Neural progenitor cell (in vitro differentiated cells): Measurements from ENCODE around the gene PRRG1. TPM values are rescaled to one million over a fixed set of nuclear protein-coding genes. Genes with fewer than 3 reads are reported as not detected.

Experiments used
- DNase-seq: peaks from one replicate; pipeline ENCODE4 v3.0.0-alpha.2; 2016; ENCODE audit warnings: low spot score
- H2AFZ ChIP-seq: fragments of 200-600 bp; sonication (generic); replicated peaks from 2 replicates; pipeline ENCODE4 v1.6.1; 2016; ENCODE audit warnings: antibody characterized with exemption
- H3F3A ChIP-seq: fragments of 200-600 bp; sonication (generic); 2 replicates; pipeline ENCODE4 v1.6.1; 2016; ENCODE audit warnings: antibody characterized with exemption, low read depth
- H3K27ac ChIP-seq: fragments of 200-600 bp; sonication (generic); 2 replicates; pipeline ENCODE4 v1.5.1; 2016; ENCODE audit warnings: mild to moderate bottlenecking
- H3K27me3 ChIP-seq: fragments of 200-600 bp; sonication (generic); 2 replicates; pipeline ENCODE4 v1.6.1; 2016; ENCODE audit warnings: mild to moderate bottlenecking, moderate library complexity
- H3K36me3 ChIP-seq: fragments of 200-600 bp; sonication (generic); 2 replicates; pipeline ENCODE4 v1.5.1; 2016
- H3K4me1 ChIP-seq: fragments of 200-600 bp; sonication (generic); 2 replicates; pipeline ENCODE4 v1.6.1; 2016; ENCODE audit warnings: mixed run types
- H3K4me2 ChIP-seq: fragments of 200-600 bp; sonication (generic); 2 replicates; pipeline ENCODE4 v1.6.1; 2016
- H3K4me3 ChIP-seq: fragments of 200-600 bp; sonication (generic); 2 replicates; pipeline ENCODE4 v1.5.1; 2016
- H3K79me2 ChIP-seq: fragments of 200-600 bp; sonication (generic); 2 replicates; pipeline ENCODE4 v1.6.1; 2016; ENCODE audit warnings: low read depth
- H3K9ac ChIP-seq: fragments of 200-600 bp; sonication (generic); 2 replicates; pipeline ENCODE4 v1.6.1; 2016
- H3K9me3 ChIP-seq: fragments of 200-600 bp; sonication (generic); 2 replicates; pipeline ENCODE4 v1.5.1; 2016; ENCODE audit warnings: low read depth
- H4K20me1 ChIP-seq: fragments of 200-600 bp; sonication (generic); 2 replicates; pipeline ENCODE4 v1.6.1; 2016; ENCODE audit warnings: low read depth
- H3K27ac Mint-ChIP-seq: 3 replicates; pipeline ENCODE4 v1.8.0; 2021; ENCODE audit warnings: mixed read lengths
- H3K27me3 Mint-ChIP-seq: 2 replicates; pipeline ENCODE4 v1.8.0; 2022; ENCODE audit warnings: low read depth, mild to moderate bottlenecking, inconsistent platforms, moderate library complexity, mixed read lengths; ENCODE audit not compliant: insufficient read depth
- H3K36me3 Mint-ChIP-seq: 3 replicates; pipeline ENCODE4 v1.8.0; 2021; ENCODE audit warnings: mixed read lengths
- H3K4me1 Mint-ChIP-seq: 3 replicates; pipeline ENCODE4 v1.8.0; 2021; ENCODE audit warnings: mixed read lengths
- H3K4me3 Mint-ChIP-seq: 3 replicates; pipeline ENCODE4 v1.8.0; 2021; ENCODE audit warnings: mild to moderate bottlenecking, moderate library complexity, mixed read lengths
- H3K9me3 Mint-ChIP-seq: 3 replicates; pipeline ENCODE4 v1.8.0; 2020; ENCODE audit warnings: mixed read lengths
- EZH2 ChIP-seq: fragments of 200-600 bp; sonication (generic); IDR thresholded peaks from 2 replicates; pipeline ENCODE4 v1.6.1; 2017; ENCODE audit warnings: antibody characterized with exemption, mild to moderate bottlenecking, moderate library complexity
- EZH2phosphoT487 ChIP-seq: fragments of 200-600 bp; sonication (generic); IDR thresholded peaks from 2 replicates; pipeline ENCODE4 v1.6.1; 2017; ENCODE audit warnings: antibody characterized with exemption
- total RNA-seq: library from RNA; depleted of rRNA; stranded (reverse); fragments of >200 nt; gene quantifications from 2 replicates; pipeline ENCODE4 v1.2.3, GENCODE V29; 2015; ENCODE audit warnings: low replicate concordance
- TF ChIP-seq, protein P1 (sequence below): fragments of 200-600 bp; sonication (generic); IDR thresholded peaks from 2 replicates; pipeline ENCODE4 v1.5.1; 2017; ENCODE audit warnings: antibody characterized with exemption, mild to moderate bottlenecking

Gene PRRG1
- total RNA-seq, 1 donor from 2014 or later, result 8.7 TPM

DNA sequence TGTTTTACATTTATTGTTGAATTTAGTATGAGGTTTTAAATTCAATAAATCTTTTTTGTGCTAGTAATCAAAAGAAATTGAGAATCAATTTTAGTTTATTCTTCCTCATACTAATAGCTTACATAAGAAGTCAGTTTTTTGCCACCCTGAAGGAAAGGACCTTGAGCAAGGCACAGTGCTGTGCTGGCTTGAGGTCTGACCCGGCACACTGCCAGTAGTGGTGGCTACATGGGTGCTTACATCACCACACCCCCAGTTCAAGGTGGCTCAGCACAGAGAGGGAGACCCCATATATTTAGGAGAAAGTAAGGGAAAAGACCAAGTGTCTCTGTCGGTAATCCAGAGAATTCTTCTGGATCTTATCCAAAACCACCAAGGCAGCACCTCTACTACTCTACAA is 136.3 kb downstream of the PRRG1 start:
- no peaks in the 10 kb centered on the region for H3K4me1 Mint-ChIP-seq
- Histone ChIP-seq H3K79me2 (no peaks in the 10 kb centered on the region), H3K27me3 (no peaks in the 10 kb centered on the region), H2AFZ (no peak overlapping the region), H3K4me3 (no peak overlapping the region), H3K36me3 (no peaks in the 10 kb centered on the region), H3K27ac (no peak overlapping the region), H3K4me2 (no peak overlapping the region), H3K9me3 (no peaks in the 10 kb centered on the region), H3K4me1 (peaks cover 4% of the 10 kb centered on the region), H3K9ac (no peak overlapping the region), H3F3A (no peaks in the 10 kb centered on the region), H4K20me1 (no peaks in the 10 kb centered on the region)
- peaks cover 4% of the 10 kb centered on the region for H3K27me3 Mint-ChIP-seq
- DNase-seq, result no peak
- H3K27ac Mint-ChIP-seq, result no peak overlapping the region
- peaks cover 2% of the 10 kb centered on the region for H3K9me3 Mint-ChIP-seq
- TF ChIP-seq EZH2phosphoT487 (no peak), EZH2 (no peak)
- TF ChIP-seq, protein P1, sequence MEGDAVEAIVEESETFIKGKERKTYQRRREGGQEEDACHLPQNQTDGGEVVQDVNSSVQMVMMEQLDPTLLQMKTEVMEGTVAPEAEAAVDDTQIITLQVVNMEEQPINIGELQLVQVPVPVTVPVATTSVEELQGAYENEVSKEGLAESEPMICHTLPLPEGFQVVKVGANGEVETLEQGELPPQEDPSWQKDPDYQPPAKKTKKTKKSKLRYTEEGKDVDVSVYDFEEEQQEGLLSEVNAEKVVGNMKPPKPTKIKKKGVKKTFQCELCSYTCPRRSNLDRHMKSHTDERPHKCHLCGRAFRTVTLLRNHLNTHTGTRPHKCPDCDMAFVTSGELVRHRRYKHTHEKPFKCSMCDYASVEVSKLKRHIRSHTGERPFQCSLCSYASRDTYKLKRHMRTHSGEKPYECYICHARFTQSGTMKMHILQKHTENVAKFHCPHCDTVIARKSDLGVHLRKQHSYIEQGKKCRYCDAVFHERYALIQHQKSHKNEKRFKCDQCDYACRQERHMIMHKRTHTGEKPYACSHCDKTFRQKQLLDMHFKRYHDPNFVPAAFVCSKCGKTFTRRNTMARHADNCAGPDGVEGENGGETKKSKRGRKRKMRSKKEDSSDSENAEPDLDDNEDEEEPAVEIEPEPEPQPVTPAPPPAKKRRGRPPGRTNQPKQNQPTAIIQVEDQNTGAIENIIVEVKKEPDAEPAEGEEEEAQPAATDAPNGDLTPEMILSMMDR, result no peak
- H3K4me3 Mint-ChIP-seq, result no peak overlapping the region
- H3K36me3 Mint-ChIP-seq, result no peaks in the 10 kb centered on the region

- Mint-ChIP-seq H3K27me3 (peaks cover 4% of the 10 kb centered on the region), H3K4me1 (no peaks in the 10 kb centered on the region), H3K36me3 (no peaks in the 10 kb centered on the region), H3K27ac (no peak overlapping the region), H3K9me3 (peaks cover 5% of the 10 kb centered on the region), H3K4me3 (no peak overlapping the region)
- no peak overlapping the region for H3K4me2 ChIP-seq
- H3K27ac ChIP-seq, result no peak overlapping the region
- no peaks in the 10 kb centered on the region for H3K27me3 ChIP-seq
- no peak for TF ChIP-seq EZH2phosphoT487
- TF ChIP-seq, protein P1, result no peak
- no peaks in the 10 kb centered on the region for H3K4me1 ChIP-seq
- H3F3A ChIP-seq, result no peaks in the 10 kb centered on the region
- H4K20me1 ChIP-seq, result no peaks in the 10 kb centered on the region
- no peak overlapping the region for H3K4me3 ChIP-seq
- H3K36me3 ChIP-seq, result no peaks in the 10 kb centered on the region
- no peak overlapping the region for H2AFZ ChIP-seq
- no peaks in the 10 kb centered on the region for H3K79me2 ChIP-seq
- DNase-seq, result no peak
- no peaks in the 10 kb centered on the region for H3K9me3 ChIP-seq
- H3K9ac ChIP-seq, result no peak overlapping the region
Measured at GRCh38 chrX:37487271-37487670, 138.1 kb downstream of the PRRG1 start.

DNA sequence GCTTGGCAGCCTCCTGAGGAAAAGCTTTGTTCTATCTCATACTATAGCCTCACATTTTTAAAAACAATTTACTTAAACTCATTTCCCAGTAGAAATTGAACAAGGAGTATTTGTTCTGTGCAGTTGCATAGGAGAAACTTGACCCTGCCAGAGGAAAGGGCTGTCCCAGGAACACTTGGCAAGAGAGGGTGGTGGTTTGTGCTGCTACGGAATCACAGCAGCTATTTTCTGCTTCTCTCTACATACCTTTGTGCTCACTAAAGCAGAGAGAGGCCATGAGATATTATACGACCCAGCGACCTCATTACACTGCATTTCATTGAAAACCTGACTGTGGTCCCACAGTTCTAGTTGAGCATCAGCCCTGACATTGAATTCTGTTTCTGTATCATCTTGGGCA is 139.2 kb downstream of the PRRG1 start:
- Histone ChIP-seq H3K4me2 (no peak overlapping the region), H3K27me3 (no peaks in the 10 kb centered on the region), H3K4me1 (no peaks in the 10 kb centered on the region), H3K79me2 (no peaks in the 10 kb centered on the region), H3K36me3 (no peaks in the 10 kb centered on the region), H3K9ac (no peak overlapping the region), H2AFZ (no peak overlapping the region), H4K20me1 (no peaks in the 10 kb centered on the region), H3F3A (no peaks in the 10 kb centered on the region), H3K27ac (no peak overlapping the region), H3K4me3 (no peak overlapping the region), H3K9me3 (no peaks in the 10 kb centered on the region)
- no peak overlapping the region for H3K4me3 Mint-ChIP-seq
- no peaks in the 10 kb centered on the region for H3K4me1 Mint-ChIP-seq
- no peaks in the 10 kb centered on the region for H3K36me3 Mint-ChIP-seq
- DNase-seq, result no peak
- peaks cover 4% of the 10 kb centered on the region for H3K27me3 Mint-ChIP-seq
- no peak for TF ChIP-seq EZH2
- TF ChIP-seq, protein P1, result no peak
- TF ChIP-seq EZH2phosphoT487, result no peak
- H3K9me3 Mint-ChIP-seq, result peaks cover 5% of the 10 kb centered on the region
- no peak overlapping the region for H3K27ac Mint-ChIP-seq

- H3K4me3 ChIP-seq, result no peak overlapping the region
- H3K4me2 ChIP-seq, result no peak overlapping the region
- H3K9me3 ChIP-seq, result no peaks in the 10 kb centered on the region
- no peak overlapping the region for H2AFZ ChIP-seq
- H3K4me1 ChIP-seq, result no peaks in the 10 kb centered on the region
- TF ChIP-seq EZH2 (no peak), EZH2phosphoT487 (no peak)
- TF ChIP-seq, protein P1, result no peak
- Mint-ChIP-seq H3K27me3 (peaks cover 3% of the 10 kb centered on the region), H3K4me1 (no peaks in the 10 kb centered on the region), H3K27ac (no peak overlapping the region), H3K4me3 (no peak overlapping the region), H3K36me3 (no peaks in the 10 kb centered on the region), H3K9me3 (peaks cover 5% of the 10 kb centered on the region)
- no peaks in the 10 kb centered on the region for H3K27me3 ChIP-seq
- H3K9ac ChIP-seq, result no peak overlapping the region
- no peaks in the 10 kb centered on the region for H4K20me1 ChIP-seq
- no peaks in the 10 kb centered on the region for H3K36me3 ChIP-seq
- no peak for DNase-seq
- H3K27ac ChIP-seq, result no peak overlapping the region
- H3F3A ChIP-seq, result no peaks in the 10 kb centered on the region
- no peaks in the 10 kb centered on the region for H3K79me2 ChIP-seq
Measured at GRCh38 chrX:37491686-37492085, 142.5 kb downstream of the PRRG1 start.
